ENCODE data around the gene CIRBP.
A peak's percentile ranks its signal among the peaks of the same experiment; 100 is the strongest.

CIRBP gene

DNA sequence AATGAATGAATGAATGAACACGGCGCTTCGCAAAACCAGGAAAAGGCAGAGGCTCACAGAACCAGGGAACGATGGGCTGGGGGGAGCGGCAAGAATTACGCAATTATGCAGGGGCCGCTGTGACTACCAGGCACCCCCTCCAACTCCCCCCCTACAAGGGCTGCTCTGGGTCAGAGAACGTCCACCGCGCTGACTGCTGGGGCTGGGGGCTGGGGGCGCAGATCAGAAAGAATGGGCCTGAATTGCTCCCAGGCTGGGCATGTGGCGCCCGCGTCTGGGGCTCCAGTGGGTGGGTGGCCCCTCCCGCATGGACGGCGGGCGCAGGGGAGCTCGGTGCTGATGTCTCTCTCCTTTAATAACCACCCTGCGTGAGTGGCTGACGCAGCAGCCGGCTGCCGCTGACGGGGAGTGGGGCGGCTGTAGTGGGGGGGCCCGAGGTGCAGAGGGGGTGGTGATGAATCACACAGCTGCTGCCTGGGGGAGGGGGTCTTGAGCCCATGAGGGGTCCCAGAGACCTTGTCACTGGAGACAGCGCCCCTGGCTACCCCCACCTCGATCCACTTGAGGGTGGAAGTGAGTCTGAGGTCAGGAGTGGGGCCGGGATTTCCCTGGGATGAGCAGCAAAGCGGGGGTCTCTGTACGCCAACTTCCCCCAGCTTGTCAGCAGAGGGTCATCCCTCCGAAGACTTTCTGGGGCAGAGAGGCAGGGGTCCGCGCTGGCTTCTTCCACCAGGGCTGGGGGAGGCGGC is 1.5 kb upstream of the CIRBP start:
- no peak for DNase-seq (ENCODE audit: low read depth in 2 of 2)

DNA sequence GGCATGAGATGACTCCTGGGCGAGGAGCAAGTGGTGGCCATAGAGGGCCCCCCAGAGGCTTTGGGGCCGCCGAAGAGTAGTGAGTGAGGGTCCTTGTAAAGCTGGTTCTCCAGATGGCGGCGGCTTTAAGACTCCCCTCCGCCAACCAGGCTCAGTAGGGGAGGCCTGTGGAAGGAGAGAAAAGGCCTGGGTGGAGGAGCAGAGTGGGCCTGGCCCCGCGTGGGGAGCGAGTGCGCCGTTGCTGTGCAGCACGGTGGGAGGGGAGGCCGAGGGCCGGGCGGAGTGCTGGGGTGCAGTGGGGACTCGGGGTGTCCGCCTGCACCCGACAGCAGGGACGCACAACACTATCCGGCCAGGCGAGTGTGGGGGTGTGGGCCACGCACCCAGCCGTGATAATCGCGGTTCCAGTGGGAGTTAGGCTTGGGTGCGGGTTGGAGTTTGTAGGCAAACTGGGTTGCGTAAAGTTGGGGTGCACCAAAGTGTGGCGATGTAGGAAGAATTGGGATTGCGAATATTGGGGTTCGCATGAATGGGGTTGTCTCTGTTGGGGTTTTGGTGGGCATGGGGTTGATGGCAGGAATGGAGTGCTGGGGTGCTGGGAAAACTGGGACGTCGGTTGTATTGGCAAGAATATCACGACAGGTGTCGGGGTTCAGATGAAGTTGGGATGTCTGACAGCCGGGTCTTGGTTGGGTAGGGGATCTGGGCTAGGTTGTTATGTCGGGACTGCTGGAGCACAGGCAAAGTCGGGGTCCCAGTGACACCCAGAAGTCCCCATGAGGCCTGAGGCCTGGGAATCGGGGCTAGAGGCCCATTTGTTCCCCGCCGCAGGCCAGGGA is 687 bp upstream of the CIRBP start:
- DNase-seq (ENCODE audit: low read depth in 2 of 2) = no peak

DNA sequence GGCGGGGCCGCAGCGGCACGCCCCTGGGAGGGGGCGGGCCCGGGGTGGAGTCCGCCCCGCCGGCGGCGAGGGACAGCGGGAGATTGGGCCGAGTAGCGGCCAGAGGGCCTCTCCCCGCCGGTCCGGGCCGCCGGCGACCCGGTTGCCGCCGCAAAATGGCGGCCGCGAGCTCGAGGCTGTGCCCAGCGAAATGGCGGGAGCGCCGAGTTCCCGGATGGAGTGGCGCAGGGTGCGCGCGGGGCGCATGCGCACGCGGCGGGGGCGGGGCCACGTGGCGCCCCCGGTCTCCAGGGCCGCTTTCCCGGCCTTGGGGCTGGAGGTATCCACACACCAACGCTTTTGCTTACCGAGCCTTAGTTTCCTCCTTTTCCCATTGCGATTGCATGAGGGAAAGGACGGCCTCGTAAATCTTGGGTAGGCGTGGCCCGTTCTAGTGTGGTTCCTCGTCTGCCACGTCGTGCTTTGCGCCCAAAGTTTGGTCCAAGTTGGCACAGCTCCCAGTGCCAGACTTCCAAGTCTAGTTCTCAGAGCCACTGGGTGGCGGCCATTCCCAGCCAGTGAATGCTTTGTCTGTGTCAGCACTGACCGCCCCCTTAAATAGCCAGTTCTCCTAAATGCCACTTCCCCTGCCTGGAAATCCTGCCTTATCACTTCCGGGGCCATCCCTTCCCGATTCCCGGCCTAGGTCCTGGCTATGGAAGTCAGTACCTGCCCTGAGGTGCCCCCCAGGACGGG is 513 bp downstream of the CIRBP start:
- DNase-seq (ENCODE audit: low read depth in 2 of 2) = peak; percentile 76 to 80

GRCh38 chr19:1270213-1270853 is 1.2 kb downstream of the CIRBP start:
- DNase-seq (ENCODE audit: low read depth in 2 of 2) = no peak

GRCh38 chr19:1270854-1271527 is 1.9 kb downstream of the CIRBP start:
- no peak for DNase-seq (ENCODE audit: low read depth in 2 of 2)

- no peak for DNase-seq (ENCODE audit: low read depth in 2 of 2)
Observed at GRCh38 chr19:1271528-1272422, 2.6 kb downstream of the CIRBP start.

GRCh38 chr19:1272423-1273262 is 3.5 kb downstream of the CIRBP start:
- DNase-seq (ENCODE audit: low read depth in 2 of 2) = no peak

GRCh38 chr19:1273263-1274041 is 4.3 kb downstream of the CIRBP start:
- no peak for DNase-seq (ENCODE audit: low read depth in 2 of 2)

GRCh38 chr19:1274081-1274851 is 5.1 kb downstream of the CIRBP start:
- DNase-seq (ENCODE audit: low read depth in 2 of 2) = no peak

DNA sequence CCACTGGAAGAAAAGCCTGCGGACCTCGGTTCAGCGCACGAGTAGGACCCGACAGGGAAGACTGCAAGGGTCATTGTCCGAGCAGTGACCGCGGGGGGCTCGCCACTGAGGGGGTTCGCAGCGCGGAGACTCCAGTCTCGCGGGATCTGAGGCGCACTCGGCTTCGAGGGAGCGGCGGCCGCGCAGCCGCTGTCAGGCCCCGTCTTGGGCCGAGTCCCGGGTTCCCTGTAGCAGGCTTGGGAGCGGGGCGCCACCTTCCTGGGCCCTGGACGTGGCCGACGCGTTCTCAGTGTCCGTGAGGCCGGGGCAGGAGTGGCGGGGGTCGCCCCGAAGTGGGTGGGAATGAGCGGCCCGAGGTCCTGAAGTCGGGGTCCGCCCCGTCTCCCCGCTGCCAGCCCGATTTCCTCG is 5.7 kb downstream of the CIRBP start:
- DNase-seq (ENCODE audit: low read depth in 2 of 2) = no peak

- DNase-seq (ENCODE audit: low read depth in 2 of 2) = peak; percentile 95 to 96
Observed at GRCh38 chr19:1275260-1275975, 6.3 kb downstream of the CIRBP start, which contains the start of gene FAM174C. Gene FAM174C, plus strand, starts transcription at chr19:1275530. Its CDS starts 20 bp downstream, at chr19:1275550.

GRCh38 chr19:1275976-1276627 is 7.0 kb downstream of the CIRBP start:
- no peak for DNase-seq (ENCODE audit: low read depth in 2 of 2)

GRCh38 chr19:1276628-1277022 is 7.5 kb downstream of the CIRBP start:
- no peak for DNase-seq (ENCODE audit: low read depth in 2 of 2)

- no peak for DNase-seq (ENCODE audit: low read depth in 2 of 2)
Observed at GRCh38 chr19:1277061-1277460, 7.9 kb downstream of the CIRBP start.

DNA sequence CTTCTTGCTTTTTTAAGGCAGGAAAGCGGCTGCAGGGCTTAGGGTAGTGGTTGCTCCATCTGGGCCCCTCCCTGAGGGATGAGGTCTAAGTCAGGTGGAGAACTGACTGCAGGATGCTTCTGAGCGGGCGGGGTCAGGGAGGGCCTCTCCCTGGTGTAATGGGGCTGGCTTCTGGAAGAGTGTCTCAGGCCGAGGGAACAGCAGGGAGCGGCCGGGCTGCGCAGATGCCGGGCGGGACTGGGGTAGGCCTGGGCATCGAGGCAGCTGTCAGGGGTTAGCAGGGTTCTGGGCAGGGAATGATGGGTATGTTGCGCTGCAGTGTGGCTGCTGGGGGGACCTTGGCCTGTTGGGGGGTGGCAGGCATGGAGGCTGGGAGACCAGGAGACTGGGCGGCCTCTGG is 8.9 kb downstream of the CIRBP start:
- no peak for DNase-seq (ENCODE audit: low read depth in 2 of 2)
